Iris pigment epithelial cell (primary cell): ENCODE data around the gene FRRS1.
A peak's percentile ranks its signal among the peaks of the same experiment; 100 is the strongest.

ENCODE experiments used
- DNase-seq: peaks from one replicate; pipeline ENCODE4 v3.0.0-alpha.2; 2011; ENCODE audit warnings: low read depth

The FRRS1 gene

GRCh38 chr1:99731384-99731783 lies 35.1 kb downstream of the FRRS1 start:
- DNase-seq: peak; percentile 56

- peak; percentile 23 for DNase-seq
Measured at GRCh38 chr1:99728494-99729235, 37.8 kb downstream of the FRRS1 start.

- DNase-seq: peak; percentile 89
Measured at GRCh38 chr1:99727575-99728185, 38.8 kb downstream of the FRRS1 start.

- DNase-seq: no peak
Measured at GRCh38 chr1:99726818-99727217, 39.6 kb downstream of the FRRS1 start.

- DNase-seq: no peak
Measured at GRCh38 chr1:99726407-99726806, 40.0 kb downstream of the FRRS1 start.

- DNase-seq: no peak
Measured at GRCh38 chr1:99725996-99726395, 40.4 kb downstream of the FRRS1 start.

GRCh38 chr1:99723251-99723650 lies 43.2 kb downstream of the FRRS1 start:
- no peak for DNase-seq

GRCh38 chr1:99717005-99717404 lies 49.4 kb downstream of the FRRS1 start:
- no peak for DNase-seq

GRCh38 chr1:99713006-99713405 lies 53.4 kb downstream of the FRRS1 start:
- no peak for DNase-seq

GRCh38 chr1:99710994-99711393 lies 55.4 kb downstream of the FRRS1 start:
- no peak for DNase-seq

- peak; percentile 54 for DNase-seq
Measured at GRCh38 chr1:99707535-99708142, 58.8 kb downstream of the FRRS1 start.

GRCh38 chr1:99705385-99705784 lies 61.0 kb downstream of the FRRS1 start:
- no peak for DNase-seq

- no peak for DNase-seq
Measured at GRCh38 chr1:99704356-99704816, 62.0 kb downstream of the FRRS1 start.

- DNase-seq: no peak
Measured at GRCh38 chr1:99702221-99702620, 64.2 kb downstream of the FRRS1 start.

GRCh38 chr1:99700020-99700419 lies 66.4 kb downstream of the FRRS1 start:
- DNase-seq: peak; percentile 8

GRCh38 chr1:99697580-99697979 lies 68.9 kb downstream of the FRRS1 start:
- DNase-seq: no peak

- DNase-seq: no peak
Measured at GRCh38 chr1:99696616-99697015, 69.8 kb downstream of the FRRS1 start.

- DNase-seq: no peak
Measured at GRCh38 chr1:99691175-99691574, 75.3 kb downstream of the FRRS1 start.

- DNase-seq: peak; percentile 82
Measured at GRCh38 chr1:99685516-99686180, 80.8 kb downstream of the FRRS1 start.

- peak; percentile 82 for DNase-seq
Measured at GRCh38 chr1:99682291-99682751, 84.1 kb downstream of the FRRS1 start.

- no peak for DNase-seq
Measured at GRCh38 chr1:99681583-99681982, 84.9 kb downstream of the FRRS1 start.

GRCh38 chr1:99680270-99680669 lies 86.2 kb downstream of the FRRS1 start:
- peak; percentile 50 for DNase-seq

GRCh38 chr1:99677416-99677815 lies 89.0 kb downstream of the FRRS1 start:
- DNase-seq: no peak
